H1 (cell line): ENCODE results near the gene PLSCR5. TPM values are rescaled to one million over a fixed set of nuclear protein-coding genes. Genes with fewer than 3 reads are reported as not detected.

Source experiments
- CTCF ChIA-PET: fragments of 300-600 bp; sonication (Branson Sonifier 250); formaldehyde crosslinking; loops from one replicate; lab custom pipeline; 2021; ENCODE audit not compliant: partially characterized antibody; lab: Charles Lee
- POLR2A ChIA-PET: fragments of 300-600 bp; sonication (Branson Sonifier 250); formaldehyde crosslinking; loops from one replicate; lab custom pipeline; 2021; ENCODE audit warnings: inconsistent platforms; ENCODE audit not compliant: partially characterized antibody; lab: Charles Lee
- DNase-seq, 2 experiments: peaks; one replicate each; pipeline versions ENCODE4 v3.0.0 to v3.0.0-alpha.2; 2010 to 2022; ENCODE audit warnings: low spot score in 2 of 2, low read depth in 1 of 2, mixed read lengths in 1 of 2
- FAIRE-seq: peaks from 2 replicates; lab custom pipeline; 2011; peaks lifted over from hg19 to GRCh38; lab: Jason Lieb, UNC
- H2AFZ ChIP-seq: 2 replicates; pipeline ENCODE4 v1.8.1; 2012; ENCODE audit warnings: low read length, inconsistent platforms
- H2AK5ac ChIP-seq: 2 replicates; pipeline ENCODE4 v1.6.1; 2013; ENCODE audit warnings: low read depth, low read length
- H2BK120ac ChIP-seq: replicated peaks from 2 replicates; pipeline ENCODE3; 2013; ENCODE audit warnings: low read depth, low read length, inconsistent platforms
- H2BK12ac ChIP-seq: 2 replicates; pipeline ENCODE4 v1.6.1; 2013; ENCODE audit warnings: low read depth, low read length
- H2BK15ac ChIP-seq: 2 replicates; pipeline ENCODE4 v1.6.1; 2013; ENCODE audit warnings: low read length
- H2BK20ac ChIP-seq: 2 replicates; pipeline ENCODE4 v1.6.1; 2013; ENCODE audit warnings: low read length
- H2BK5ac ChIP-seq: 2 replicates; pipeline ENCODE4 v1.6.1; 2013; ENCODE audit warnings: low read depth, low read length
- H3K14ac ChIP-seq: 2 replicates; pipeline ENCODE4 v1.6.1; 2013; ENCODE audit warnings: inconsistent platforms; ENCODE audit not compliant: insufficient read length
- H3K18ac ChIP-seq: 2 replicates; pipeline ENCODE4 v1.6.1; 2013; ENCODE audit warnings: low read length; ENCODE audit errors: extremely low read depth
- H3K23ac ChIP-seq: 2 replicates; pipeline ENCODE4 v1.6.1; 2013; ENCODE audit warnings: inconsistent platforms; ENCODE audit not compliant: insufficient read length
- H3K23me2 ChIP-seq: 2 replicates; pipeline ENCODE4 v1.6.1; 2013; ENCODE audit warnings: low read depth, low read length
- H3K27ac ChIP-seq: 2 replicates; pipeline ENCODE4 v1.6.1; 2011; ENCODE audit warnings: low read depth, low read length, inconsistent platforms
- H3K27me3 ChIP-seq, 4 experiments: replicated peaks in 1 of 4; 1 replicate in 1 of 4; 2 replicates in 3 of 4; pipeline versions ENCODE4 v1.6.1 to v1.8.1; 2011 to 2013; ENCODE audit warnings: low read length in 3 of 4, mild to moderate bottlenecking in 3 of 4, inconsistent platforms in 2 of 4, mixed read lengths in 2 of 4, moderate library complexity in 1 of 4; ENCODE audit not compliant: control insufficient read depth in 3 of 4, insufficient read depth in 3 of 4; ENCODE audit errors: extremely low read depth in 1 of 4
- H3K36me3 ChIP-seq, 4 experiments: 2 replicates each; pipeline versions ENCODE4 v1.6.1 to v1.8.1; 2011 to 2013; ENCODE audit warnings: mild to moderate bottlenecking in 4 of 4, low read length in 3 of 4, moderate library complexity in 2 of 4, control low read depth in 1 of 4, inconsistent platforms in 1 of 4; ENCODE audit not compliant: insufficient read depth in 4 of 4, control insufficient read depth in 2 of 4
- H3K4ac ChIP-seq: replicated peaks from 2 replicates; pipeline ENCODE3; 2013; ENCODE audit warnings: low read length, low read depth, mixed read lengths, inconsistent platforms; ENCODE audit not compliant: insufficient read length
- H3K4me1 ChIP-seq, 4 experiments: replicated peaks in 1 of 4; 1 replicate in 1 of 4; 2 replicates in 3 of 4; pipeline versions ENCODE4 v1.6.1 to v1.8.1; 2011 to 2013; ENCODE audit warnings: low read length in 3 of 4, inconsistent platforms in 2 of 4, mixed read lengths in 1 of 4; ENCODE audit not compliant: insufficient read depth in 4 of 4, control insufficient read depth in 3 of 4
- H3K4me2 ChIP-seq, 2 experiments: 2 replicates each; pipeline versions ENCODE4 v1.6.1 to v1.8.1; 2011 to 2013; ENCODE audit warnings: low read depth in 2 of 2, low read length in 2 of 2, control low read depth in 1 of 2, inconsistent platforms in 1 of 2, mild to moderate bottlenecking in 1 of 2; ENCODE audit not compliant: insufficient read depth in 1 of 2
- H3K4me3 ChIP-seq, 4 experiments: fragments of 200-600, 300-600 bp in 1 of 4; sonication (generic), shearing (Covaris generic), sonication (Bioruptor Twin) in 1 of 4; 2 replicates each; pipeline versions ENCODE4 v1.5.1 to v1.8.1; 2011 to 2016; ENCODE audit warnings: low read length in 4 of 4, low read depth in 3 of 4, control low read depth in 2 of 4, inconsistent platforms in 2 of 4, mild to moderate bottlenecking in 2 of 4, mixed read lengths in 1 of 4, moderate library complexity in 1 of 4; ENCODE audit not compliant: insufficient read depth in 2 of 4; ENCODE audit errors: extremely low read depth in 1 of 4
- H3K56ac ChIP-seq: replicated peaks from 2 replicates; pipeline ENCODE3; 2013; ENCODE audit warnings: low read depth, mild to moderate bottlenecking, mixed read lengths, low read length, inconsistent platforms; ENCODE audit not compliant: insufficient read length
- H3K79me1 ChIP-seq: 2 replicates; pipeline ENCODE4 v1.6.1; 2013; ENCODE audit warnings: low read depth, low read length, control low read depth
- H3K79me2 ChIP-seq, 2 experiments: 2 replicates each; pipeline versions ENCODE4 v1.6.1 to v1.8.1; 2012 to 2013; ENCODE audit warnings: low read length in 2 of 2, mild to moderate bottlenecking in 2 of 2, inconsistent platforms in 1 of 2; ENCODE audit not compliant: insufficient read depth in 2 of 2, control insufficient read depth in 1 of 2
- H3K9ac ChIP-seq, 4 experiments: replicated peaks in 1 of 4; 1 replicate in 1 of 4; 2 replicates in 3 of 4; pipeline versions ENCODE4 v1.6.1 to v1.8.1; 2011 to 2013; ENCODE audit warnings: low read depth in 3 of 4, low read length in 3 of 4, control low read depth in 2 of 4, mild to moderate bottlenecking in 2 of 4, moderate library complexity in 2 of 4, inconsistent platforms in 1 of 4; ENCODE audit errors: extremely low read depth in 1 of 4
- H3K9me3 ChIP-seq, 2 experiments: 2 replicates each; pipeline versions ENCODE4 v1.6.1 to v1.8.1; 2012 to 2013; ENCODE audit warnings: mild to moderate bottlenecking in 2 of 2, moderate library complexity in 2 of 2, control low read depth in 1 of 2, inconsistent platforms in 1 of 2, low read depth in 1 of 2, low read length in 1 of 2, mixed read lengths in 1 of 2; ENCODE audit not compliant: insufficient read depth in 2 of 2
- H4K20me1 ChIP-seq, 2 experiments: replicated peaks in 1 of 2; 2 replicates each; pipeline versions ENCODE3 to v1.8.1; 2011 to 2013; ENCODE audit warnings: inconsistent platforms in 2 of 2, low read length in 2 of 2, mild to moderate bottlenecking in 1 of 2; ENCODE audit not compliant: insufficient read depth in 2 of 2, control insufficient read depth in 1 of 2
- H4K5ac ChIP-seq: 2 replicates; pipeline ENCODE4 v1.6.1; 2013; ENCODE audit warnings: low read length, low read depth, mixed read lengths, inconsistent platforms; ENCODE audit not compliant: insufficient read length
- H4K8ac ChIP-seq: 2 replicates; pipeline ENCODE4 v1.8.0; 2013; ENCODE audit warnings: mild to moderate bottlenecking, moderate library complexity, low read length, inconsistent platforms; ENCODE audit not compliant: insufficient read depth; ENCODE audit errors: extremely low read depth
- H4K91ac ChIP-seq: replicated peaks from 2 replicates; pipeline ENCODE3; 2013; ENCODE audit warnings: low read length, mixed read lengths, inconsistent platforms; ENCODE audit not compliant: insufficient read length
- CHD2 ChIP-seq: IDR thresholded peaks from 2 replicates; pipeline ENCODE4 v1.6.1; 2012; ENCODE audit warnings: low read length, improper control_type of control experiment
- EP300 ChIP-seq, 2 experiments: IDR thresholded peaks; 1 replicate in 1 of 2; 2 replicates in 1 of 2; pipeline ENCODE4 v1.6.1; 2011 to 2012; ENCODE audit warnings: low read depth in 2 of 2, low read length in 2 of 2, mild to moderate bottlenecking in 2 of 2, borderline replicate concordance in 1 of 2, inconsistent platforms in 1 of 2, moderate library complexity in 1 of 2
- HDAC2 ChIP-seq, 2 experiments: fragments of 300-600 bp in 1 of 2; sonication (generic) in 1 of 2; IDR thresholded peaks; 2 replicates each; pipeline ENCODE4 v1.6.1; 2011 to 2012; ENCODE audit warnings: low read depth in 2 of 2, low read length in 2 of 2, mild to moderate bottlenecking in 2 of 2, moderate library complexity in 2 of 2, borderline replicate concordance in 1 of 2, inconsistent platforms in 1 of 2
- JUND ChIP-seq: IDR thresholded peaks from 2 replicates; pipeline ENCODE4 v1.6.1; 2011; ENCODE audit warnings: mild to moderate bottlenecking, improper control_type of control experiment, low read length
- MAFK ChIP-seq: IDR thresholded peaks from 2 replicates; pipeline ENCODE4 v1.6.1; 2012; ENCODE audit warnings: low read depth, mild to moderate bottlenecking, improper control_type of control experiment, low read length
- NRF1 ChIP-seq: IDR thresholded peaks from 2 replicates; pipeline ENCODE4 v1.6.1; 2011; ENCODE audit warnings: mild to moderate bottlenecking, low read depth, low read length, improper control_type of control experiment
- PHF8 ChIP-seq: fragments of 200-600 bp; sonication (generic); conservative IDR thresholded peaks from 2 replicates; pipeline ENCODE4 v1.7.1; 2012; ENCODE audit warnings: low read depth, mild to moderate bottlenecking, inconsistent platforms, low read length, moderate library complexity
- POLR2A ChIP-seq, 2 experiments: IDR thresholded peaks; 1 replicate in 1 of 2; 2 replicates in 1 of 2; pipeline ENCODE4 v1.6.1; 2011; ENCODE audit warnings: low read depth in 2 of 2, low read length in 2 of 2, mild to moderate bottlenecking in 2 of 2; ENCODE audit errors: control extremely low read depth in 1 of 2
- RBBP5 ChIP-seq: IDR thresholded peaks from 2 replicates; pipeline ENCODE4 v1.7.1; 2012; ENCODE audit warnings: low read depth, mild to moderate bottlenecking, inconsistent platforms, low read length, moderate library complexity, borderline replicate concordance
- RNF2 ChIP-seq: fragments of 200-900, 300-1000 bp; sonication (generic); IDR thresholded peaks from 2 replicates; pipeline ENCODE4 v1.7.1; 2016; ENCODE audit warnings: borderline replicate concordance, low read depth, mild to moderate bottlenecking, antibody characterized with exemption, low read length; ENCODE audit not compliant: poor library complexity, severe bottlenecking; ENCODE audit errors: missing control alignments
- SIN3A ChIP-seq, 2 experiments: IDR thresholded peaks in 1 of 2; conservative IDR thresholded peaks in 1 of 2; 2 replicates each; pipeline ENCODE4 v1.6.1; 2011 to 2012; ENCODE audit warnings: low read length in 2 of 2, improper control_type of control experiment in 1 of 2, low read depth in 1 of 2, mild to moderate bottlenecking in 1 of 2
- SRF ChIP-seq: IDR thresholded peaks from 2 replicates; pipeline ENCODE4 v1.6.1; 2011; ENCODE audit warnings: mild to moderate bottlenecking, low read depth, low read length, moderate library complexity
- USF2 ChIP-seq: IDR thresholded peaks from 2 replicates; pipeline ENCODE4 v1.6.1; 2011; ENCODE audit warnings: low read length, improper control_type of control experiment
- polyA plus RNA-seq, 7 experiments: library from polyadenylated mRNA; depleted of rRNA in 3 of 7; stranded (reverse) in 5 of 7; unstranded in 2 of 7; fragments of >200 nt in 5 of 7; fragments of 200-250 nt in 2 of 7; gene quantifications; 1 replicate in 5 of 7; 2 replicates in 1 of 7; 4 replicates in 1 of 7; pipeline versions ENCODE4 v1.2.1 to v1.2.3, GENCODE V29; 2011 to 2013; ENCODE audit warnings: missing spikeins in 2 of 7, mixed read lengths in 2 of 7
- total RNA-seq: library from RNA; stranded (reverse); fragmentation: NEBNext Ultra II Directional; extraction: Animal tissue kit (Norgen Biotek cat#: 25700); gene quantifications from 2 replicates; pipeline ENCODE4 v1.2.1, GENCODE V29; 2021

Gene PLSCR5
- total and polyA plus RNA-seq, 2 of the 8 experiments (the other 6 are each of a cell fraction or from before 2014, with no cell fraction given) = not detected

- Histone ChIP-seq H3K14ac (no peak overlapping the region), H2AK5ac (no peak overlapping the region), H4K91ac (no peak overlapping the region), H3K23me2 (no peaks in the 10 kb centered on the region), H3K4me2 (no peak overlapping the region), H2AFZ (no peak overlapping the region), H2BK5ac (no peak overlapping the region), H3K79me1 (no peaks in the 10 kb centered on the region; the same call in 1 of the 2 replicates), H3K9me3 (peaks cover 7 to 9% of the 10 kb centered on the region in 2 experiments), H3K4ac (no peak overlapping the region), H2BK120ac (no peak overlapping the region), H3K9ac (no peak overlapping the region), H2BK20ac (no peak overlapping the region), H4K5ac (no peak overlapping the region), H3K56ac (no peak overlapping the region), H3K27ac (no peak overlapping the region), H4K20me1 (no peaks in the 10 kb centered on the region), H3K27me3 (no peaks in the 10 kb centered on the region), H3K18ac (no peak overlapping the region), H3K23ac (no peak overlapping the region), H4K8ac (no peak overlapping the region), H3K79me2 (peaks cover 0 to 34% of the 10 kb centered on the region in 2 experiments; a peak in 2 of 4 replicates), H2BK12ac (no peak overlapping the region), H2BK15ac (no peak overlapping the region), H3K4me3 (no peak overlapping the region), H3K4me1 (peaks cover 0 to 5% (median under 1%) of the 10 kb centered on the region in 4 experiments; a peak in 2 of 7 replicates), H3K36me3 (peaks cover 0 to 14% (median 8%) of the 10 kb centered on the region in 4 experiments; a peak in 5 of 8 replicates)
- FAIRE-seq = no peak
- TF ChIP-seq USF2 (no peak), NRF1 (no peak), SIN3A (conservative IDR thresholded peaks at IDR 0.05 in 1 of 2, IDR thresholded peaks at IDR 0.05 in 1 of 2; ENCODE audit: low read depth in 1 of 2, low read length in 2 of 2) (no peak), RBBP5 (no peak), EP300 (IDR thresholded peaks at IDR 0.05; ENCODE audit: borderline replicate concordance in 1 of 2, low read depth in 2 of 2, low read length in 2 of 2) (no peak), POLR2A (IDR thresholded peaks at IDR 0.05; ENCODE audit: control extremely low read depth in 1 of 2, low read depth in 2 of 2, low read length in 2 of 2) (no peak), JUND (no peak), SRF (no peak), HDAC2 (IDR thresholded peaks at IDR 0.05; ENCODE audit: borderline replicate concordance in 1 of 2, low read depth in 2 of 2, low read length in 2 of 2) (no peak), RNF2 (no peak), PHF8 (no peak), CHD2 (no peak), MAFK (no peak)
- DNase-seq = no peak
- POLR2A ChIA-PET = interaction anchor here (0.7 kb wide), 1 partner anchor 8 kb away, joined by 3 read pairs; the partner anchor contains the start of gene PLSCR1
- CTCF ChIA-PET = interaction anchor here (1.0 kb wide), 1 partner anchor 11 kb away, joined by 3 read pairs; no protein-coding TSS in a partner anchor
Measured at GRCh38 chr3:146536681-146537080, 68.5 kb downstream of the PLSCR5 start.
